Keratinocyte (primary cell): ENCODE results near the gene ORM2.

ENCODE experiments used
- EZH2 ChIP-seq: IDR thresholded peaks from one replicate; pipeline ENCODE4 v1.6.1; 2012; ENCODE audit warnings: inconsistent platforms, mild to moderate bottlenecking, low read length, moderate library complexity
- TF ChIP-seq, protein P1 (sequence below), 3 experiments: IDR thresholded peaks in 1 of 3; conservative IDR thresholded peaks in 1 of 3; optimal IDR thresholded peaks in 1 of 3; 2 replicates in 2 of 3; 3 replicates in 1 of 3; pipeline versions ENCODE3 to v1.5.1; 2011; ENCODE audit warnings: low read length in 3 of 3, mild to moderate bottlenecking in 3 of 3, moderate library complexity in 2 of 3, control low read depth in 1 of 3, inconsistent platforms in 1 of 3; ENCODE audit not compliant: insufficient read depth in 2 of 3; ENCODE audit errors: extremely low read depth in 1 of 3

- TF ChIP-seq, protein P1, sequence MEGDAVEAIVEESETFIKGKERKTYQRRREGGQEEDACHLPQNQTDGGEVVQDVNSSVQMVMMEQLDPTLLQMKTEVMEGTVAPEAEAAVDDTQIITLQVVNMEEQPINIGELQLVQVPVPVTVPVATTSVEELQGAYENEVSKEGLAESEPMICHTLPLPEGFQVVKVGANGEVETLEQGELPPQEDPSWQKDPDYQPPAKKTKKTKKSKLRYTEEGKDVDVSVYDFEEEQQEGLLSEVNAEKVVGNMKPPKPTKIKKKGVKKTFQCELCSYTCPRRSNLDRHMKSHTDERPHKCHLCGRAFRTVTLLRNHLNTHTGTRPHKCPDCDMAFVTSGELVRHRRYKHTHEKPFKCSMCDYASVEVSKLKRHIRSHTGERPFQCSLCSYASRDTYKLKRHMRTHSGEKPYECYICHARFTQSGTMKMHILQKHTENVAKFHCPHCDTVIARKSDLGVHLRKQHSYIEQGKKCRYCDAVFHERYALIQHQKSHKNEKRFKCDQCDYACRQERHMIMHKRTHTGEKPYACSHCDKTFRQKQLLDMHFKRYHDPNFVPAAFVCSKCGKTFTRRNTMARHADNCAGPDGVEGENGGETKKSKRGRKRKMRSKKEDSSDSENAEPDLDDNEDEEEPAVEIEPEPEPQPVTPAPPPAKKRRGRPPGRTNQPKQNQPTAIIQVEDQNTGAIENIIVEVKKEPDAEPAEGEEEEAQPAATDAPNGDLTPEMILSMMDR (optimal IDR thresholded peaks at IDR 0.05 in 1 of 3, IDR thresholded peaks at IDR 0.05 in 1 of 3, conservative IDR thresholded peaks at IDR 0.05 in 1 of 3; ENCODE audit: extremely low read depth in 1 of 3, insufficient read depth in 2 of 3, low read length in 3 of 3), result no peak
- TF ChIP-seq EZH2, result no peak
Measured at GRCh38 chr9:114356792-114357191, 27.1 kb downstream of the ORM2 start.
